GM19397 (cell line): ENCODE data around the gene PDE4C.

Experiments used
- ATAC-seq: cut with Tn5 transposase; IDR thresholded peaks from one replicate; pipeline ENCODE4 v1.9.1; 2021; ENCODE audit warnings: mild to moderate bottlenecking, moderate library complexity; ENCODE audit not compliant: unreplicated experiment

PDE4C gene

GRCh38 chr19:18254546-18255503, 28.6 kb upstream of the PDE4C start:
- no peak for ATAC-seq

DNA sequence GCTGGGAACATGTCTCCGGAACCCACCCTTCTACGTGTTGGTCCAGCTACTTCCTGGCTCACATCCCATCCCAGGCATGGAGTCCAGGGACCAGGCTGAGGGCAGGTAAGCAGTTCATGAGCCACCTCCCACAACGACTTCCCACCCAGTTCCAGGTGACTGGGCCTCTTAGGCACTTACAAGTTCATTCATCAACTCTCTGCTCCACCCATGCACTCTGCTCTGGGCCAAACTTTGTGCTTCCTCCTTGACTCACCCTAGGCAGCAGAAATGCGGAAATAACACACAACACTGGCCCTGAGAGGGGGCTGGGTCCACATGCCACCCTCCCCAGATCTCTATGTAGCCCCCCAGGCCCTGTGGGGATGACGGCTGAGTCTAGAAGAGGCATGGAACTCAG, 27.5 kb upstream of the PDE4C start:
- ATAC-seq, result no peak

DNA sequence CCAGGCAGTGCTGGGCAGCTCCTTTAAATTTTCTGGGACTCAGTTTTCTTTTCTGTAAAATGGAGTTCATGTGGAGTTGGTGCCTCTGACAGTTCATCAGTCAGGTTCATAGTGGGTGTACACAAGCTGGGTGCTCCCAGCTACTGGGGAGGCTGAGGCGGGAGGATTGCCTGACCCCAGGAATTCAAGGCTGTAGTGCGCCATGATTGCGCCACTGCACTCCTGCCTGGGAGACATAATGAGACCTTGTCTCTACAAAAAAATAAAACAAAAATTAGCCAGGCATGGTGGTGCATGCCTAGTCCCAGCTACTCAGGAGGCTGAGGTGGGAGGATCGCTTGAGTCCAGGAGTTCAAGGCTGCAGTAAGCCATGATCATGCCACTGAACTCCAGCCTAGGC, 26.9 kb upstream of the PDE4C start:
- ATAC-seq, result no peak

DNA sequence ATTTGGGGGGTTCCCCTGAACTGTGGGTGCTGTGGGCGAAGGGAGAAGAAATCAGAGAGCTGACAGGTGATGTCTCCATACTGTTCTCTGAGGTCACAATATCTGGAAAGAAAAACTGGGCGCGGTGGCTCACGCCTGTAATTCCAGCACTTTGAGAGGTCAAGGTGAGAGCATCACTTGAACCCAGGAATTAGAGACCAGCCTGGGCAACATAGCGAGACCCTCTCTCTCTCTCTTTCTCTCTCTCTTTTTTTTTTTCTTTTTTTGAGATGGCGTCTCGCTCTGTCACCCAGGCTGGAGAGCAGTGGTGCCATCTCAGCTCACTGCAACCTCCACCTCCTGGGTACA, 26.1 kb upstream of the PDE4C start:
- no peak for ATAC-seq

- no peak for ATAC-seq
Measured at GRCh38 chr19:18251587-18252369, 25.5 kb upstream of the PDE4C start.

- ATAC-seq, result no peak
Measured at GRCh38 chr19:18249834-18250233, 23.6 kb upstream of the PDE4C start.

- no peak for ATAC-seq
Measured at GRCh38 chr19:18245297-18245696, 19.1 kb upstream of the PDE4C start.

DNA sequence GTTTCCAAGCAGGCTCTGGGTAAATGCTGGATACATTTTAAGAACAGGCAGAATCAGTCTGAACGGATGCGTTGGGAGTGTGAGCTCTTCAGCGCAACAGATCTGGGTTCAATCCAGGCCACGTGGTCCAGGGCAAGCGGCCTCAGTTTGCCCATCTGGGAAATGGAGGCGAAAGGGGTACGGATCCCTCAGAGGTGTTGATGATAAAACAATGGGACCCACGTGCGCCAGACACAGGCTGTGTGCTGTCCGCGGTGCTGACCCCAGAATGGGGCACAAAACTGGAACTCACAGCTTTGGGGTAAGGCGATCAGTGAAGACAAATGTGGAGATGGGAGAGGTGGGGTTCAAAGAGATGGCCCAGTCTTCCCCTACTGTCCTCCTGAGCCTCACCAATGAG, 13.1 kb upstream of the PDE4C start:
- ATAC-seq, result no peak

DNA sequence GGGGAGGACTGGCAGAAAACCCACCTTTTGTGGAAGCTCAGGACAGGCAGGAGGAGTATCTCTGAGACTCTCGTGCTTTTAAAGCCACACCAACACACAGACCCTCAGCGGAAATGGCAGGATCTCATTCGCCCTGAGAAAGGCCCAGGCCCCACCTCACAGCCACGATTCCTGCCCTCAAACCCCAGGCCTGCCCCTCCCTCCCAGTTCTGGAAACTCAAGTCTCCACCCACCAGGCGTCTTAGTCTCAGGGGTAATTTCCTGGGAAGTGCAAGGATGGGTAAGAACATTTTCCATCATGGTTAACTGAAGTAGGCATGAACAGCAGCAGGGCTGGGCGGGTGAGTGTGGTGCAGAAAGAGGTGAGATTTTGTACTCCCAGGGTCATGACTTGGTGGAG, 8.0 kb upstream of the PDE4C start:
- ATAC-seq, result no peak

DNA sequence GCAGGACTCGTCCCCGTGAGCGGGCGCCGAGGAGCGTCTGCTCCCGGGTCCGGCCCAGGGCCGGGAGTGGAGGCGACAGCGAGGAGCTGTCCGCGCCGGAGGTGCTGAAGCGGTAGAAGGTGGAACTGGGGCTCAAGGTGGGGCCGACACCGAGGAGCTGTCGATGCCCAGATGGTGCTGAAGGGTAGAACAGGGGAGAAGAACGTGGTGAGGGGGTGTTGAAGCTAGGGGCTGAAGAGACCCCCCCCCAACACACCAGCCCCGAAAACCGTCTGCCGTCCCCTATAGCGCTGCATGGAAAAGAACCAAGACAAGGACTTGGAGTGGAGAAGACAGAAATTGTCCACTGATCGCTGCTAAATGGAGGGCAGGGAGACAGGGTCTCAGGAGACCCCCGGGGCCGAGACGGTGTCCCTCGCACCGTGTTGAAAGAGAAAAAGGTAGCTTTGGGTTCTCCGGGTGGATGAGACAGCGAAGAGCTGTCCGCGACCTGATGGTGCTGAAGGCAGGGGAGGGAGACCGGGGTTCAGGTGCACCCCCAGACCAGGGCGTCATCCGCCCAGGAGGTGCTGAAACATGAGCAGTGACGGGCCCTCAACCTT, 7.1 kb upstream of the PDE4C start:
- no peak for ATAC-seq

GRCh38 chr19:18232540-18233223, 6.4 kb upstream of the PDE4C start:
- no peak for ATAC-seq

DNA sequence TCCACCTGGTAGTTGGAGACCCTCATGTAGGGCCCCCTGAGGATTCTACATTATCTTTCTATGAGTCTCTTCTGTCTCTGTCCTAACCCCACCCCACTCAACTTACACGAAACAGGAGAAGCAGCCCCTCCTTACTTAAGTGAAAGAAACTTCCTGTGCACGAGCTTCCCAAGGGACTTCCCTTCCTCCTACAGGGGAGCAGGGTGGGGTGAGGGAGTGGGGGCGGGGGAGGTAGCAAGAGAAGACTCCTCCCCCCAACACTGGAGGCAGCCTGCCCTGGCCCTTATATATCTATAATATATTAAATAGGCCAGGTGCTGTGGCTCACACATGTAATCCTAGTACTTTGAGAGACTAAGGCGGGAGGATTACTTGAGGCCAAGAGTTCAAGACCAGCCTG, 5.5 kb upstream of the PDE4C start:
- no peak for ATAC-seq

- no peak for ATAC-seq
Measured at GRCh38 chr19:18230941-18231734, 4.9 kb upstream of the PDE4C start.

- ATAC-seq, result no peak
Measured at GRCh38 chr19:18229915-18230314, 3.7 kb upstream of the PDE4C start.

- no peak for ATAC-seq
Measured at GRCh38 chr19:18229474-18229873, 3.2 kb upstream of the PDE4C start.

- ATAC-seq, result no peak
Measured at GRCh38 chr19:18227781-18228271, 1.6 kb upstream of the PDE4C start.

DNA sequence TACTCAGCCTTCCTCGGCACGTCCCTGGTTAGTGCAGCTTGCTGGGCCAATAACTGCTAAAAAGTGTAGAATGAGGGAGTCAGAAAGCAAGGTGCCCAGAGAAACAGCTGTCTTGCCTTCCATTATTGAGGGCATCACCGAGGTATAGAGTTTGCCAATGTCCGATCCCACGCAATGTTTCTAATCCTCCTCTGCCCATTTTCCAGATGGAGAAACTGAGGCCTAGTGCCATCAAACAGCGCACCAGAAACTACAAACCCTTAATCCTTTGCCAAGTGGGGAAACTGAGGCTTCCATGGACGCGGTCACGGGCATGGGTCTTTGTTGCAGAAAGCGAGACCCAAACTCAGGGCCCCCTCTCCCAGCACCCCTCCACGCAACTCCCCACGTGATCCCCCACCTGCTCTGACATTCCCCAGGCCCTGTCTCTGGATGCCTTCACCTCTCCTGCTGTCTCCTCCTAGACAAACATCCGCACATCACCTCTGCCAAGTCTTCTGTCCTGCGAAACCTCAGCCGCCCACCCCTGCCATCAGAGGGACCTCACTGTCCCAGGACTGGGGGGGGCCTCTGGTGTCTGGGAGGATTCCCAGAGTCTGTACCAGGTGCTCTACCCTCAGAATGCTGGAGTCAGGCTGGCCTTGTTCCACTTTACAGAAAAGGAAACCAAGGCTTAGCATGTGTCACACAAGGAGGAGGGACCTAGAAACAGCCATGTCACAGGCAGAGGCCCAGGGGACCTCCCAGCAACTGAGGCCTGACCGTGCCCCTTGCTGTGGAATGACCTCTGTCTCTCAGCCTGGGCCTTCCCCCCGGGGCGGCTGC, 930 bp upstream of the PDE4C start:
- no peak for ATAC-seq

DNA sequence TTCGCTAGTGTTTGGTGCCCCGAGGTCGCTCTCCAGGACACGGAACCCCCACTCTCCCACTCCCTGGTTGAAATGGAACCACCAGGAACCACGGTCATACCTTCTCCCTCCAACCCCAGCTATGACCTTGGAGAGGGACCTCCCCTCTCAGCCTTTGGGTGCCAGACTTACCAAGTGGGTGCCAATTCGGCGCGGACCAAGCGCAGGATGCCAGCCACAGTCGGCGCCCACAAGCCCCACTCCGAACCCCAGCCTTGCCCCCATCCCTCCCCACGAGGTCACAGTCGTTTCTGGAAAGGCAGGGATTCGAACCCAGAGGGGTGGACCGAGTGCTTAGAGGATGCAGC, 910 bp downstream of the PDE4C start:
- ATAC-seq, result no peak
